ENCODE results near the gene CDH4.

DNA sequence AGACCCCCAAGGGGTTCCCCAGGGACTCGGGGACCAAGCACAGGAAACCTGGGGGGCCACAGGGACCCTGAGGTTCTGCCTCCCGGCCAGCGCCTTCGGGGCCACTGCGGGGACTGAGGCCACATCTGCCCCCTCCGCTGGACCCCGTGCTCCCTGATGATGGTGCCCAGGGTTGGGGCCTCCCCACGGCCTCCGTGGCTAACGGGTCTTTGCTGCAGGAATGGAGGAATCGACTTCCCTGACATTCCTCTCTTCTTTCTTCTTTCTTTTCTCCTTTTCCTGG lies 483.4 kb downstream of the CDH4 start:
- no peak for TF ChIP-seq POLR2AphosphoS5 (IDR thresholded peaks at IDR 0.05)
- no peak for TF ChIP-seq CTCF (IDR thresholded peaks at IDR 0.05)
- no peak for TF ChIP-seq POLR2A (IDR thresholded peaks at IDR 0.05)
